SU-DHL-6 (cell line): ENCODE data around the gene APOD.
"Not testable (repeated sequence)": the region's sequence is repeated elsewhere in the genome, so short reads cannot be mapped to it uniquely, and the experiment has no call there.

ENCODE experiments used
- H2AFZ ChIP-seq: fragments of 200-600 bp; sonication (generic); 2 replicates; pipeline ENCODE4 v1.6.1; 2014; ENCODE audit warnings: low read depth, mild to moderate bottlenecking, moderate library complexity, mixed read lengths, antibody characterized with exemption, low read length; ENCODE audit not compliant: severe bottlenecking
- H3F3A ChIP-seq: fragments of 200-600 bp; shearing (Covaris generic); 2 replicates; pipeline ENCODE4 v1.6.0; 2016; ENCODE audit warnings: antibody characterized with exemption, mild to moderate bottlenecking; ENCODE audit not compliant: insufficient read depth
- H3K27ac ChIP-seq: fragments of 200-600 bp; sonication (generic); 2 replicates; pipeline ENCODE4 v1.5.1; 2016; ENCODE audit warnings: low read depth, mild to moderate bottlenecking, low read length, moderate library complexity, mixed read lengths
- H3K27me3 ChIP-seq: fragments of 200-600 bp; sonication (generic), shearing (Covaris generic); 2 replicates; pipeline ENCODE4 v1.6.0; 2014; ENCODE audit warnings: mild to moderate bottlenecking, low read length
- H3K36me3 ChIP-seq: fragments of 200-600 bp; sonication (generic); 2 replicates; pipeline ENCODE4 v1.6.1; 2014; ENCODE audit warnings: mild to moderate bottlenecking, low read length, mixed read lengths
- H3K4me2 ChIP-seq: fragments of 300-600, 200-600 bp; shearing (Covaris generic), sonication (generic); 2 replicates; pipeline ENCODE4 v1.6.0; 2014; ENCODE audit warnings: low read length, low read depth, mild to moderate bottlenecking; ENCODE audit not compliant: poor library complexity, severe bottlenecking
- H3K4me3 ChIP-seq: fragments of 200-600 bp; sonication (generic); 2 replicates; pipeline ENCODE4 v1.5.1; 2014; ENCODE audit warnings: antibody characterized with exemption, low read length, mild to moderate bottlenecking, mixed read lengths; ENCODE audit not compliant: insufficient read depth, poor library complexity, severe bottlenecking
- H3K79me2 ChIP-seq: fragments of 200-600 bp; sonication (generic); 2 replicates; pipeline ENCODE4 v1.6.1; 2014; ENCODE audit warnings: mild to moderate bottlenecking, low read length, moderate library complexity; ENCODE audit not compliant: insufficient read depth
- H3K9ac ChIP-seq: fragments of 200-600 bp; sonication (generic); 2 replicates; pipeline ENCODE4 v1.7.0; 2014; ENCODE audit warnings: mild to moderate bottlenecking, low read length
- H3K9me2 ChIP-seq: fragments of 200-600 bp; sonication (generic); replicated peaks from 2 replicates; pipeline ENCODE4 v1.6.1; 2014; ENCODE audit warnings: low read length; ENCODE audit not compliant: insufficient read depth
- H3K9me3 ChIP-seq: fragments of 200-600 bp; sonication (generic); 2 replicates; pipeline ENCODE4 v1.6.1; 2014; ENCODE audit warnings: low read length, mixed read lengths; ENCODE audit not compliant: insufficient read depth
- H4K20me1 ChIP-seq: fragments of 200-600 bp; sonication (generic); 2 replicates; pipeline ENCODE4 v1.6.1; 2014; ENCODE audit warnings: low read depth, mild to moderate bottlenecking, antibody characterized with exemption, low read length, moderate library complexity, mixed read lengths
- EZH2phosphoT487 ChIP-seq: fragments of 200-600 bp; sonication (generic), shearing (Covaris generic); conservative IDR thresholded peaks from 2 replicates; pipeline ENCODE4 v1.6.1; 2018; ENCODE audit warnings: mild to moderate bottlenecking, antibody characterized with exemption, low read length, moderate library complexity, mixed read lengths
- TF ChIP-seq, protein P1 (sequence below): fragments of 200-600 bp; sonication (generic); IDR thresholded peaks from one replicate; pipeline ENCODE4 v1.5.1; 2017; ENCODE audit warnings: antibody characterized with exemption, mild to moderate bottlenecking, low read length, moderate library complexity; ENCODE audit not compliant: insufficient read depth, poor library complexity, severe bottlenecking

The APOD gene

DNA sequence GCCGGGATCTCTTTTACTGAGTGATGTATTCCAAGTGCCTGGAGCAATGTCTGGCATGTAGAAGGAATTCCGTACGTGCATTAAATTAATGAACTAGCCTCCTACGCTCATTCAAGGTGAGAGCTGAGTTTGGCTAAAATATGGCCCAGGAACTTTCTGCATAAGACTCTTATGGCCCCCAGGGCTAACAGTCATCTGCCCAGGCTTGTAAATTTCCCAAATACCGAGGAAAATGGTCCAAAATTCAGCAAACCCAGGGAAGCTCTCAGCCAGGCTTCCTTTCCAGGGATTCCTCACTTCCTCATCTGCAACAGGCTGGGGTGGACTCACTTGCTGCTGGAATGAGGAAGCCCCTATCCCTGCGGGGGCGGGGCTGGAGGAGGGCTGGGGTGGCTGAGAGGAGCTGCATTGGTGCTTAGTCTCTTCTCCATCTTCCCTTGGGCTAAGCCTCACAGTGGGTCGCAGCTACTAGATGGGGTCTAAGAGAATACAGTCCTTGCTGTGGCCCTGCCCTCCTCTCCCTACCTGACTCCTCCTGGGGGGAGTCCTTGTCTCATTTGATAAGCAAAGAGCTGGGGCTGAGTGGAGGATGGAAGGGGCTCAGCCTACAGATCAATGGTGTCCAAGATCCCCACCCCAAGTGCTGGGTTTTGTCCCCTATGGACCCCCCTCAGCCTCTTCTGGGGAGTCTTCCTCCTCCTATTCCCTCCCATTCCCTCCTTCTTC lies 28.5 kb upstream of the APOD start:
- Histone ChIP-seq H3K79me2 (no peaks in the 10 kb centered on the region), H3F3A (no peaks in the 10 kb centered on the region), H3K27ac (no peak overlapping the region), H3K4me3 (no peak overlapping the region), H2AFZ (no peak overlapping the region), H3K9ac (no peak overlapping the region), H3K27me3 (no peaks in the 10 kb centered on the region), H3K9me3 (peaks cover 15% of the 10 kb centered on the region; the same call in 1 of the 2 replicates), H3K4me2 (no peak overlapping the region), H4K20me1 (no peaks in the 10 kb centered on the region), H3K36me3 (0 out of 2 replicates have a peak, but pooled peaks cover 3% of the 10 kb centered on the region), H3K9me2 (no peaks in the 10 kb centered on the region)
- TF ChIP-seq EZH2phosphoT487 = no peak
- TF ChIP-seq, protein P1, sequence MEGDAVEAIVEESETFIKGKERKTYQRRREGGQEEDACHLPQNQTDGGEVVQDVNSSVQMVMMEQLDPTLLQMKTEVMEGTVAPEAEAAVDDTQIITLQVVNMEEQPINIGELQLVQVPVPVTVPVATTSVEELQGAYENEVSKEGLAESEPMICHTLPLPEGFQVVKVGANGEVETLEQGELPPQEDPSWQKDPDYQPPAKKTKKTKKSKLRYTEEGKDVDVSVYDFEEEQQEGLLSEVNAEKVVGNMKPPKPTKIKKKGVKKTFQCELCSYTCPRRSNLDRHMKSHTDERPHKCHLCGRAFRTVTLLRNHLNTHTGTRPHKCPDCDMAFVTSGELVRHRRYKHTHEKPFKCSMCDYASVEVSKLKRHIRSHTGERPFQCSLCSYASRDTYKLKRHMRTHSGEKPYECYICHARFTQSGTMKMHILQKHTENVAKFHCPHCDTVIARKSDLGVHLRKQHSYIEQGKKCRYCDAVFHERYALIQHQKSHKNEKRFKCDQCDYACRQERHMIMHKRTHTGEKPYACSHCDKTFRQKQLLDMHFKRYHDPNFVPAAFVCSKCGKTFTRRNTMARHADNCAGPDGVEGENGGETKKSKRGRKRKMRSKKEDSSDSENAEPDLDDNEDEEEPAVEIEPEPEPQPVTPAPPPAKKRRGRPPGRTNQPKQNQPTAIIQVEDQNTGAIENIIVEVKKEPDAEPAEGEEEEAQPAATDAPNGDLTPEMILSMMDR = no peak

DNA sequence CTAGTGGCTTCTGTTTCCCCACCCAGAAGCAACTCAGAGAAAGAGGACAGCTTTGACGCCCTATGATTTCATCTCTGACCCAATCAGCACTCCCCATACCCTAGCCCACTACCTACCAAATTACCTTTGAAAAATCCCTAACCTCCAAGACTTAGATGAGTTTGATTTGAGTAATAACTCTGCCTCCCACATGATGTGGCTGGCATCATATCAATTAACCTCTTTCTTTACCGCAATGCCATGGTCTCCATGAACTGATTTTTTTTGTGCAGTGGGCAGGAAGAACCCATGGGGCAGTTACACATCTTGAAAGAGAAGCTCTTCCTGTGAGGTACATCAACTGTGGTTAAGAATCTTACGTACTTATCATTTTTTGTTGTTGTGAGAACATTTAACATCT lies 25.5 kb upstream of the APOD start:
- no peak overlapping the region for H3K9ac ChIP-seq
- H3K27ac ChIP-seq = no peak overlapping the region
- H3K27me3 ChIP-seq = no peaks in the 10 kb centered on the region
- peaks cover 34% of the 10 kb centered on the region; the same call in 1 of the 2 replicates for H3K9me3 ChIP-seq
- peaks cover 3% of the 10 kb centered on the region; the same call in 1 of the 2 replicates for H3F3A ChIP-seq
- no peak overlapping the region for H3K4me3 ChIP-seq
- H3K9me2 ChIP-seq = no peaks in the 10 kb centered on the region
- H3K4me2 ChIP-seq = no peak overlapping the region
- no peaks in the 10 kb centered on the region for H4K20me1 ChIP-seq
- peaks cover 17% of the 10 kb centered on the region for H3K36me3 ChIP-seq
- TF ChIP-seq EZH2phosphoT487 = no peak
- TF ChIP-seq, protein P1 = no peak
- H2AFZ ChIP-seq = no peak overlapping the region
- H3K79me2 ChIP-seq = no peaks in the 10 kb centered on the region

DNA sequence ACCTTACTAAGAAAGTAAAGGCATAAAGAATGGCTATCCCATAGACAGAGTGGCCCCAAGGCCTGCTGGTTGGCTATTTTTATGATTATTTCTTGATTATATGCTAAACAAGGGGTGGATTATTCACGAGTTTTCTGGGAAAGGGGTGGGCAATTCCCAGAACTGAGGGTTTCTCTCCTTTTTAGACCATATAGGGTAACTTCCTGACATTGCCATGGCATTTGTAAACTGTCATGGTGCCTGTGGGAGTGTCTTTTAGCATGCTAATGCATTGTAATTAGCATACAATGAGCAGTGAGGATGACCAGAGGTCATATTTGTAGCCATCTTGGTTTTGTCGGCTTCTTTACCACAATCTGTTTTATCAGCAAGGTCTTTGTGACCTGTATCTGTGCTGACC lies 18.0 kb upstream of the APOD start:
- not testable (repeated sequence) for H3F3A ChIP-seq, H4K20me1 ChIP-seq, H3K9me2 ChIP-seq, H3K9ac ChIP-seq, H3K27ac ChIP-seq, H3K4me3 ChIP-seq, H2AFZ ChIP-seq, H3K4me2 ChIP-seq, H3K27me3 ChIP-seq, H3K79me2 ChIP-seq
- H3K36me3 ChIP-seq = peaks cover 14% of the 10 kb centered on the region
- H3K9me3 ChIP-seq = peaks cover 14% of the 10 kb centered on the region; the same call in 1 of the 2 replicates

DNA sequence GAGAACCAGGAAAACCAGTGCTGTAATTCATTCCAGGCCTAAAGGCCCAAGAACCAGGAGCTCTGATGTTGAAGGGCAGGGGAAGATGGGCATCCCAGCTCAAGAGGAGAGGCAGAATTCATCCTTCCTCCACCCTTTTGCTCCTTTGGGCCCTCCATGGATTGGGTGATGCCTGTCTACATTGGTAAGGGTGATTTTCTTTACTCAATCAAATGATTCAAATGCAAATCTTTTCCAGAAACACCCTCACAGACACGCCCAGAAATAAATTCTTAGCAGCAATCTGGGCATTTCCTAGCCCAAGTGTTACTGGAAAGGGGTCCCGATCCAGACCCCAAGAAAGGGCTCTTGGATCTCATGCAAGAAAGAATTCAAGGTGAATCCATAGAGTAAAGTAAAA lies 17.6 kb upstream of the APOD start:
- Histone ChIP-seq H3K27me3 (no peaks in the 10 kb centered on the region), H3K9me2 (no peaks in the 10 kb centered on the region), H4K20me1 (no peaks in the 10 kb centered on the region), H3K9me3 (peaks cover 11% of the 10 kb centered on the region; the same call in 1 of the 2 replicates), H3K4me3 (no peak overlapping the region), H3K27ac (no peak overlapping the region), H3F3A (peaks cover 5% of the 10 kb centered on the region; the same call in 1 of the 2 replicates), H3K4me2 (no peak overlapping the region), H2AFZ (no peak overlapping the region), H3K9ac (no peak overlapping the region), H3K79me2 (no peaks in the 10 kb centered on the region), H3K36me3 (peaks cover 14% of the 10 kb centered on the region)
- TF ChIP-seq EZH2phosphoT487 = no peak
- TF ChIP-seq, protein P1 = no peak

DNA sequence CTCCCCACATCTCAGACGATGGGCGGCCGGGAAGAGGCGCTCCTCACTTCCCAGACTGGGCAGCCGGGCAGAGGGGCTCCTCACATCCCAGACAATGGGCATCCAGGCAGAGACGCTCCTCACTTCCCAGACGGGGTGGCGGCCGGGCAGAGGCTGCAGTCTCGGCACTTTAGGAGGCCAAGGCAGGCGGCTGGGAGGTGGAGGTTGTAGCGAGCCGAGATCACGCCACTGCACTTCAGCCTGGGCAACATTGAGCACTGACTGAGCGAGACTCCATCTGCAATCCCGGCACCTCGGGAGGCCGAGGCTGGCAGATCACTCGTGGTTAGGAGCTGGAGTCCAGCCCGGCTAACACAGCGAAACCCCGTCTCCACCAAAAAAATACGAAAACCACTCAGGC lies 16.2 kb upstream of the APOD start:
- H3K4me3 ChIP-seq, H3F3A ChIP-seq, H3K36me3 ChIP-seq, H4K20me1 ChIP-seq, H3K4me2 ChIP-seq, H3K27me3 ChIP-seq, H3K9me2 ChIP-seq, H2AFZ ChIP-seq, H3K9ac ChIP-seq, H3K9me3 ChIP-seq, H3K79me2 ChIP-seq, H3K27ac ChIP-seq: not testable (repeated sequence)
